ENCODE results near the gene MPP2.
"Not testable (repeated sequence)": the region's sequence is repeated elsewhere in the genome, so short reads cannot be mapped to it uniquely, and the experiment has no call there.

Gene MPP2, protein sequence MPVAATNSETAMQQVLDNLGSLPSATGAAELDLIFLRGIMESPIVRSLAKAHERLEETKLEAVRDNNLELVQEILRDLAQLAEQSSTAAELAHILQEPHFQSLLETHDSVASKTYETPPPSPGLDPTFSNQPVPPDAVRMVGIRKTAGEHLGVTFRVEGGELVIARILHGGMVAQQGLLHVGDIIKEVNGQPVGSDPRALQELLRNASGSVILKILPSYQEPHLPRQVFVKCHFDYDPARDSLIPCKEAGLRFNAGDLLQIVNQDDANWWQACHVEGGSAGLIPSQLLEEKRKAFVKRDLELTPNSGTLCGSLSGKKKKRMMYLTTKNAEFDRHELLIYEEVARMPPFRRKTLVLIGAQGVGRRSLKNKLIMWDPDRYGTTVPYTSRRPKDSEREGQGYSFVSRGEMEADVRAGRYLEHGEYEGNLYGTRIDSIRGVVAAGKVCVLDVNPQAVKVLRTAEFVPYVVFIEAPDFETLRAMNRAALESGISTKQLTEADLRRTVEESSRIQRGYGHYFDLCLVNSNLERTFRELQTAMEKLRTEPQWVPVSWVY

DNA sequence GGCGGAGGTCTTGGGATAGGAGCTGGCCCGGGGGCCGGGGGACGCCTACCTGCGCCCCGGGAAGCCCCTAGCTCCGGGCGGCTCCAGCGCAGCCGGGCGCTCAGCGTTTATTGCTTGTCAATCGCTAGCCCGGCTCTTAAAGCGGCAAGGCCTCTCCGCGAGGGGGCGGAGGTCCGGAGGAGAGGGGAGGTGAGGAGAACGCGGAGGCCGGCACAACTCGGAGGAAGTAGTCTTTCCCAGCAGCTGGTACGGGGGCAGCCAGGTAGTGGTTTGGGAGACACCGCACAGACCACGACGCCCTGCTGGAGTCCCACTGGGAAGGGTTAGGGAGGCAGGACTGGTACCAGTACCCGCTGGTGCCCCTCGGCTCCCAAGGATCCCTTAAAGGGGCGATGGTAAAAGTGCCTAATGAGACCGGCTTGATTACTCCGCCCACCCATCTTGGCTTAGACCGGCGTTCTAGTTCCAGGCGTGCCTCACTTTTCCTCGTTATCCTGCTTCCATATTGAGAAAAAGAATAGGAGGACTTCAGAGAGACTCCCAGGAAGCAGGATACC is at the start of gene MPP2:
Gene MPP2, minus strand, starts transcription at position 112 of the 557 bp plus-strand sequence. CDS start 3,076 bp downstream, outside the sequence.
- DNase-seq, result peak; percentile 40

DNA sequence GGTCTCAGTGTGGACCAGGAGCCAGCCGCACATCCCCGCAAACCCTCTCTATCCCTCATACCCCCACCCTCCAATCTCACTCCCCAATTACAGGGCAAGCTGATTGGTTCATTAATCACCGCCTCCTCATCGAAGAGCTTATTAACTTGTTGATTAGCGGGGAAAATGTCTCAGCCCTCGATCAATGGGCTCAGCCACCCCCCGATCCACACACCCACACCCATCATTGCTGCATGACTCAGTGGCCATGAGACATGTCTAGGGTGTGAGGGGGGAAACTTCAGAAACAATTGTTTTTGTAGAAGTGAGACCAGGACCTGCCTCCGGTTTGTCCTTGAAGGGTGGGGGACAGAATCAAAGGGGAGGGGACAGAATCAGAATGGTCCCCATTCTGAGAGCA is 48.9 kb upstream of the MPP2 start:
- no peak for DNase-seq

DNA sequence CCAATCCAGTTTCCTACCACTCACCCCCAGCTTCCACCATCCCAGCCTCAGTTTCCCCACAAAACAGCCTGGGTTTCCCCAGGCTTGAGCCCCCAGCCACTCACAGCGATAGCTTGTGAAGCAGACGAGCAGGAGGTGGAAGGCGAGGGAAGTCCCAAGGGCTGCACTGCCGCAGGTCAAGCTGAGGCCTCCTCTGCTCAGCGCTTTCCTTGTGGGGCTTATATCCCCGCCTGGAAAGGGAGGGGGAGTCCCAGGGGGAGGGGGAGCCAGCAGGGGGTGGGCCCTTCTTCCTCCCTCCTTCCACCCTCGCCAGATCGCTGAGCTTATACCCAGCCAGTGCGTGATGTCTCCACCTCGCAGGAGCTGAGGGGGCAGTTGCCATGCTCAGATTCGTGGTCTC is 46.4 kb upstream of the MPP2 start, which contains the start of gene PYY:
Gene PYY, minus strand, starts transcription at position 195 of the 400 bp plus-strand sequence. CDS start 457 bp downstream, outside the sequence.
- no peak for DNase-seq

DNA sequence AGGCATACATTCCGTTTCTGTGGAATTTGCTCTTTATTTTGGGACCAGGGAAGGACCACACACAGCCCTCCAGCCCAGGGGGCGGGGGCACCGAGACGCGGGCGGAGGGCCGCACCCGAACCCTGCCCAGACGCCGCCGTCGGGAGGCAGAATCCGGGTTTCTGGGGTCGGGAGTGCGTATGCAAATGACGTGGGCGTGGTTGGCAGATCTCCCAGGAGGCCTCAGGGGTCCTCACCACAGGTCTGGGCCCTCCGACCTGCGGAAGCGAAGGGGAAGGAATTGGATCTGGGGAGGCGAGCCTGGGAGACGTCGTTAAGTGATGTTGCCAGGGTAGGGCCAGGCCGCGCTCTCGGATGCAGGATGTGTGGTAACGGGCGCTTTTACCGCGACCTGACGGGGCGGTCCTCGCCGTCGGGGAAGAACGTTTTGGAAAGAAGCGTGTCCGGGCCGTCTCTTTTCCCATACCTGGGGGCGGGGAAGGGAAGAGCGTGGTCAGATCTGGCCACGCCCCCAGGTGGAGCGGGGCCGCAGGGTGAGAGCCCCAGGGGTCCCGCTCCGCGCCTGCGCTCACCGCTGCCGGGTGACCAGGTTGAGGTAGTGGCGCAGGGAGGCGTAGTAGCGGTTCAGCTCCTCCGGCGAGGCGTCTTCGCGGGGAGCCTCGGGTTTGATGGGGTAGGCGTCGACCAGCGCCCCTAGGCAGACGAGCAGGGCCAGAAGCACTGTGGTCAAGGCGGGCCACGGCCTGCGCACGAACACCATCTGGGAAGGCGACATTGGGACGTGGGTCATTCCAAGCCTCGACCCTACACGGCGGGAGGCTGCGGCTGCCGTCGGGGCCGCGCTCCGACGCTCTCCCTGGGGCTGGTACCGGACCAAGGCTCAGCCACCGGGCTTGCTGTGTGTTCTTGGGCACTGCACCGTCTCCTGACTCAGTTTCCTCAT is 45.7 kb upstream of the MPP2 start:
- DNase-seq, result peak; percentile 50

DNA sequence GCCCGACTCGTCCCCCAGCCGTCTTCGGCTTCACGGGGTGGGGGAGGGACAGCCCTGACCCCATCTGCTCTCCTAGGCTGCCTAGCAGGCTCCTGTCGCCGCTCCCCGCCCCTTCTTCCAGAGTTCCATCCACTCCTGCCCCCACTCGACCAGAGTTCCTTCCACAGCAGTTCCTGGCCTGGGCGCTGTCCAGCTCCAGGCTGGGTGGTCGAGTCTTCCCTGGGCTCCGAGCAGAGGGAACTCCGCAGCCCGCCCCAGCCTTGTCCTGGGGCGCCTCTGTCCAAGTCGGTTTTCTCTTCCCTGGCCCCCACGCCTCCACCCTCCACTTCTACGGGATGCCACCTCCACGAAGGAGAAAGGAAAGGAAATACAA is 45.0 kb upstream of the MPP2 start:
- no peak for DNase-seq

DNA sequence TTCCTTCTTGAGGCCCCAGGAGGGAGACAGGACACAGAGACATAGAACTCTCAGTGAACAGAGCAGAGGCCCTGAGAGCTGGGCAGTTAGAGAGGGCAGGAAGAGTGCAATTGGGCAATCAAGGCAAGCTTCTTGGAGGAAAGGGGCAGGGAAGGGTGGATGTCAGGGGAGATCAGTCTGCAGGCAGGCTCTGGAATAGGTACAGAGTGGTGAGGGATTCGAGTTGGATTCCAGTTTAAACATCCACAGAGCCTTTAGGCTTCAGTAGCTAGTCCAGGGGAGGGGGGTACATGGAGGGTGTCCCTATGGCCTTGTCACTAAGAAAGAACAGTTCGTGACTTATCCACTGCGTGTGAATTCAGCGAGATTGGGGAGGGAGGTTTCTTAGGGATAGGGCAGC is 44.4 kb upstream of the MPP2 start:
- DNase-seq, result no peak

DNA sequence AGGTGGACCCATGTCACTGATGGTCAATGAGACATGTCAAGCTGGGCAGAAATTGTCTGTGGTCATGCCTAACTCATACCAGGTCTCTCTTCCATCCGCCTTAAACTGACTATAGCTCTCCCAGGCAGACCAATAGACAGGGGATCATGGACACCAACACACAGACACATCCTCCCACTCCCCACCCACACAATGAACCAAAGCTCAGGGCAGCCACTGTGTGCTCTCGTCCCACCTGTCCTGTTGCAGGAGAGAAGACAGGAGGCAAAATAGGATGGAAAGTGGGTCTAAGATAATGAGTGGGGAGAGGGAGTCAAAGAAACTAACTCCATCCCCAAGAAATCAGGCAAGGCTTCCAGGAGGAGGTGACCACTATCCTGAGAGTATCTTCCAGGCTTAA is 43.2 kb upstream of the MPP2 start:
- no peak for DNase-seq

DNA sequence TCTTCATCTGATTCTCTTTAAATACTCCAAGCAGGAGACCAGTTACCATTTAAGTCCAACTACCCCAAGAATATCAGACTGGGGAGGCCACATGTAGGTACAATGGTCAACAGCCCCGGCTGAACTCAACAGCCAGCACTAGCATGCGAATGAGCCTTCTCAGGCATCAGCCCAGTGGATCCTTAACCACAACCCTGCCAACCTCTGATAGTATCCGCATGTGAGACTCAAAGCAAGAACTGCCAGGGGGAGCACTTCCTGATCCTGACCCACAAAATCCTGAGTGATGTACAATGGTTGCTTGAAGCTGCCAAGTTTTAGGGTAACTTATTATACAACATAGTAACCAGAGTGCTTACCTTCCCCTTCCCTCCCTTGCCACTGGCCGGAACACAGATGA is 42.4 kb upstream of the MPP2 start:
- DNase-seq, result no peak

DNA sequence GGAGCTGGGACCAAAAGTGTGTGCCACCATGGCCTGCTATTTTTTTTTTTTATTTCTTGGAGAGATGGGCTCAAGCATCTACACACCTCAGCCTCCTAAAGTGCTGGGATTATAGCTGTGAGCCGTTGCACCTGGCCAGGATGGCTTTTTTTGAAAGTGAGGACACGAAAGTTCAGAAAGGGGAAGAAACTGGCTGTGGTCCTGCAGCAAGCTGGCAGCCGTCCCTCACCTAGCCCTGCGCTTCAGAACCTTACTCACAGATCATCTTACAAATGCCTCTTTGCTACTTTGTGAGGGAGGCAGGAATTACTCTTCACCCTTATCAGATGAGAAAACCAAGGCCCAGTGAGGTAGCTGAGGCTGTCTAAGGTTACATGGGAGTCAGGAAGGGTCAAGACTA is 39.4 kb upstream of the MPP2 start:
- no peak for DNase-seq

DNA sequence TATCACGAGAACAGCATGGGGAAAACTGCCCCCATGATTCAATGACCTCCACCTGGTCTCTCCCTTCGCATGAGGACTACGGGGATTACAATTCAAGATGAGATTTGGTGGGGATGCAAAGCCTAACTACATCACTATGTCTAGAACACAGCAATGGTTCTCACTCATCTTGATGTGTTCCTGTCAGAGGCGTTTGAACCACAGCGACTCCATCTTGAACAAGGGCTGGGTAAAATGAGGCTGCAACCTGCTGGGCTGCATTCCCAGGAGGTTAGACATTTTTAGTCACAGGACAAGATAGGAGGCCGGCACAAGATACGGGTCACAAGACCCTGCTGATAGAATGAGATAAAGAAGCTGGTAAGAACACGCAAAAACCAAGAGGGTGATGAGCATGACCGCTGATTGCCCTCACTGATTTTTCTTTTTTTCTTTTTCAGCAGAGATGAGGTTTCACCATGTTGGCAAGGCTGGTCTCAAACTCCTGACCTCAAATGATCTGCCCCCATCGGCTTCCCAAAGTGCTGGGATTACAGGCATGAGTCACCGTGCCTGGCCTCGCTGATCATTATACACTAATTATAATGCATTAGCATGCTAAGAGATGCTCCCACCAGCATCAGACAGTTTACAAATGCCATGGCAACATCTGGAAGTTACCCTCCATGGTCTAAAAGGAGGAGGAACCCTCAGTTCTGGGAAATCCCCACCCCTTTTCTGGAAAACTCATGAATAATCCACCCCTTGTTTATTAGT is 37.9 kb upstream of the MPP2 start:
- no peak for DNase-seq

DNA sequence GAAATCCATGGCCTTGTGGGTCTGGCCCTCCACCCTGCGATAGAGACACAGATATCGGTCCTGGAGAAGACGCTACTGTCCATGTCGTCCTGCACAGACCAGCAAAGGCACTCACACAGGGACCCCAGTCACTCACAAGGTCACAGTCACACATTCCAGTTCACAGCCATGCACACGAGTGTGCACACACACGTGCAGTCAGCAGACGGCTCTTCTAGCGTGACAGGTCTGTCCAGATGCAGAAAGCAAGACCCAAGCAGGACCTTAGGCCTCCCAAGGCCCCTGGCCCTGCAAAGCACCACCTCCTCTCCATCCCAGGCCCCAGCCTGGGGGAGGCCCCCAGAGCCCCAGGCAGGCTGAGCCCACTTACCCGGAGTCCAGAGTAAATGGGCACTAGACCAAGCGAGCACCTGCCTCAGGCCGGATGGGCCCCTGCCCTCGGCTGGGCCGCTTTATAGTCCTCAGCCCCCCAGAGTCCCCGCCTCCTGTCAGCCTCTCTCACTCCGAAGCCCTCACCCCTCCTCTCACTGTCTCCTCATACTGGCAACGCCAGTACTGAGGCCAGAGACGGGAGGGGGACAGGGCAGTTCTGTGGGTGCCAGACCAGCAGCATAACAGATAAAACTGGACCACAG is 34.8 kb upstream of the MPP2 start, which contains the start of gene PPY:
Gene PPY, minus strand, starts transcription at position 426 of the 635 bp plus-strand sequence. CDS start 822 bp downstream, outside the sequence.
- DNase-seq, result no peak

DNA sequence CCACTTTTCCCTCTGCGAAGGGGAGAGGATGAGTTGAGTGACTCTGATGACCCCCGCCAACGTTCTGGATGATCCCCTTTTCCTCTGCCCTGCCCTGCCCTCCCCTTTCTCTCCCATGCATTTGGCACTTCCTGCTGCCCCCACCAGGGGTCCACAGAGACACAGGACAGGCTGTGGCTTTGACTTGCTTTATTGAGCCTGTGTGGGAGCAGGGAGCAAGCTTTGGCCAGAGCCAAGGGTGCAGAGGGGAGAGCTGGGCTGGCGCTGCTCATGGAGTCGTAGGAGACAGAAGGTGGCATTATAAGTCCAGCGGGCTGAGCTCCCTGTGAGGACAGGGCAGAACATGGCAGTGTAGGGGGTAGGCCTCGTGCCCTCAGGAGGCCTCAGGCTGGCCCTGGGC is 33.3 kb upstream of the MPP2 start:
- no peak for DNase-seq

DNA sequence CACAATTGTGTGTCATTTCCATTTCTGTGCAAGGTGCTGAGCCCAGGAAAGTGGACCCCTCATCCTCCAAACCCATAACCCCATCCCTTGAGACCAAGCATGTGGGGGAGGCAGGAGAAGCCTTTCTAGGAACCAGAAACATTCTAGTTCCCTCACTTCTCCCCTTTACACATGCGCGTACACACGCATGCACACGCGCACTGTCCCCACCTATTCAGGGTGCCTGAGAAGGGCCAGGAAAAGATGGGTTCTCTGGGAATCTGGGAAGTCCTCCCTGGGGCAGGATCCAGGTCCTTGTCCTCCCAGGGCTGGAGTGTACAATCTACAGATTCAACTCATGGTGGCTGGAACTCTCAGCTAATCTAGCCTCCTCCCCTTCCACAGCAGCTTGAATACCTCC is 32.5 kb upstream of the MPP2 start:
- no peak for DNase-seq

DNA sequence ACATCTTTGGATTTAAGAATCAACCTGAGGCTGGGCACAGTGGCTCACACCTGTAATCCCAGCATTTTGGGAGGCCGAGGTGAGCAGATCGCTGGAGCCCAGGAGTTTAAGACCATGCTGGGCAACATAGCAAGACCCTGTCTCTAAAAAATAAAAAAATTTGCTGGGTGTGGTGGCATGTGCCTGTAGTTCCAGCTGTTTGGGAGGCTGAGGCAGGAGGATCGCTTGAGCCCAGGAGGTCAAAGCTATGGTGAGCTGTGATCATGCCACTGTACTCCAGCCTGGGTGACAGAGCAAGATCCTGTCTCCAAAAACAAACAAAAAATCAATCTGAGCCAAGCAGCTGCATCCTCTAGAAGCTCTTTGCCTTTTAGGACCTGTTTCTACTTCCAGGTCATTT is 32.1 kb upstream of the MPP2 start:
- DNase-seq, result not testable (repeated sequence)

DNA sequence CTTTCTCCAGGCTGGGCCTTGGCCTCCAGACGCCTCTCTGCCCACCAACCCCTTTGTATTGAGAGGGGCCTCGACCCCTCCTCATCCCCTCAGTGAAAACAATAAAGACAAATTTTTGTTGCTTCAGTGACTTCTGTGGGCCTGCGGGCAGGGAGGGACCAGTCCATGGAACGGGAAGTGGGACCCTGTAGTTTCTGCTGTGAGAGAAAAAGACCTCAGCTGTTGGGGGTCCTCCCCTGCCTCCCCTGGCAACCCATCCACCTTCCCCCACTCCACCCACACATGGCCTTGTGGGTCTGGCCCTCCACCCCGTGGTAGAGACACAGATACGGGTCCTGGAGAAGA is 31.5 kb upstream of the MPP2 start:
- DNase-seq, result no peak

DNA sequence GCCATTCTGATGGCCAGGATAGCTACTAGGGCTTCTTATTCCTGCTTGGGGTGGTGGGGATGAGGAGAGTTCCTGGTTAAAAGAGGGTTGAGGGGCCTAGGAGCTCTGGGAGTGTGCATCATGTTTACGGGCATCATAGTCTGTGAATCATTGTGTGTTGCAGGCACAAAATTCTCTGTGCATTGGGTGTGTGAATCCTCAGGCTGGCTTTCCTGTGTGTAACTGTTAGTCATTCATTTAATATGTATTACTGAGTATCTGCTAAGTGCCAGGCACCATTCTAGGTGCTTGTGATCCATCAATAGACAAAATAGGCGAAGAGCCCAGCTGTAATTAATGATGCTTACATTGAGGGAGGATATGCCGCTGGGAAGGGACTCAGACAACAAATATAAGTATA is 29.1 kb upstream of the MPP2 start:
- no peak for DNase-seq

DNA sequence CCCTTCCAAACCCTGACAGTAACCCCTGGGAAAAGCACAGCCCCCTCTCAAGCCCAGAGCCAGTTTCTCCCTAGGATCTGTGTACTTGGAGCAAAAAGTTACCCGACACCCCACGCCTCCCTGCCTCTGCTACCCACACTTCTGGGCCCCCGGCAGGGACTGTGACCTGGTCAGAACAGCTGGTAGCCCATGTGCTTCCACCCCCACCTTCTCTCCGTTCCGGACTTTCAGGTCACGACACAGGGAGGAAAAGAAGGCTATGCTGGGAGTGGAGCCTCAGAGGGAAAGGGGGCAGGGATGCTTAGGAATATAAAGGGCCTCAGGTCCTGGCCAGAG is 28.6 kb upstream of the MPP2 start:
- no peak for DNase-seq

DNA sequence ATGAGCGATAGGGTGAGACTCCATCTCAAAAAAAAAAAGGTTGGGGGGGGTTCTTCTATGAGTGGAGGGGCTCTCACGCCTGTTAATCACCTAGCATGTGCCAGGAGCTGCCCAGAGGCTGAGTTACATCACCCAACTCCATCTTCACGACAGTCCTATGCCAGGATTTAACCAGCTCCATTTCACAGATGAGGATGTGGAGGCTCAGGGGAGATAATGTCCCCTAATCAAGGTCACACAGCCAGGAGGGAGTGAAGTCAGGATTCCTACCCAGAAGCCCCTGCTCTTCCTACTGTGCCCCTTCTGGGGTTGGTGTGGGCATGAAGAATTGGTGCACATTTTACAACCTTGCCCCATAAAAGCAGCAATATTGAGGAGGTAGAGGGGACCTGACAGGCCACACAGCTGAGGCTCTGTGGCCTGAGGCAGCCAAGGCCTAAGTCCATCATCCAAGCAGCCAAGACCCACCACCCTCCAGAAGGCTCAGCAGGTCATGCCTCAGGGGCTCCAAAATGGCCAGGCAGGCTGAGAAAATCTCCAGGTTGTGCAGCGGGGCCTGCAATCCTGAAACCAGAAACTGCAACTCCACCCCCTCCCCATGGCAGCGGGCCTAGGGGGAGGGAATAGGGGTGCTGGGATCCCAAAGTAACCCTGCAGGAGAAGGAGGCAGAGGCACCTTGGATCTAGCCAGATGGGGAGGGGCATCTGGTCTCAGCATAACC is 28.0 kb upstream of the MPP2 start:
- no peak for DNase-seq

DNA sequence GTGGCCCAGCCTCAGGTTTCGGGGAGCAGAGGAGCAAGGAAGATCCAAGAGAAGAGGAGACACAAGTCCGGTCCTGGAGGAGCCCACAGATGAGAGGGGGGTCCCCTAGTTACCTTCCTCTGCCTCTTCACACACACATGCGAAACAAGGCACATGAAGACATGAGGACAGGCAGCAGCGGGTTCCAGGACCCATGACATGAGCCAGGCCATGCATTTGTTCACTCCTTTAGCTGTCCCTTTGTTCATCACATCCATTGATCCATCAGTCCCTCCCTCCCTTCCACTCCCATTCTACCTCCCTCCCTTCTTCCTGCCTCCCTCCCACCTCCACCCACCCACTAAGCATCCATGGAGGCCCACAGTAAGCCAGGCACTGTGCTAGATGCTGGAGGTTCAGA is 25.6 kb upstream of the MPP2 start:
- no peak for DNase-seq

DNA sequence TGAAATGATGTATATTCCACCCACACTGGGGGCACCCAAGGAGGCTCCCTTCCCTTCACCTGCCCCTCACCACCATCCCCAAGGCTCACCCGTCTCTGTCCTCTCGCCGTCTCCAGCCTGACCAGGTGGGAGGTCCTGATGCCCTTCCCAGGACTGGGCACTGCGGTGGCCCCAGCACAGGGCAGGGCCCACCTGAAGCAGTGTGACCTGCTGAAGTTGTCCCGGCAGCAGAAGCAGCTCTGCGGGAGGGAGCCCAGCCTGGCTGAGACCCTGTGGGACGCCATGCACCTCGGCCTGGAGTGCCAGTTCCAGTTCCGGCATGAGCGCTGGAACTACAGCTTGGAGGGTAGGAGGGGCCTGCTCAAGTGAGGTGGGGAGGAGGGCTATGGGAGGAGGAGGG is 25.0 kb upstream of the MPP2 start:
- DNase-seq, result no peak

DNA sequence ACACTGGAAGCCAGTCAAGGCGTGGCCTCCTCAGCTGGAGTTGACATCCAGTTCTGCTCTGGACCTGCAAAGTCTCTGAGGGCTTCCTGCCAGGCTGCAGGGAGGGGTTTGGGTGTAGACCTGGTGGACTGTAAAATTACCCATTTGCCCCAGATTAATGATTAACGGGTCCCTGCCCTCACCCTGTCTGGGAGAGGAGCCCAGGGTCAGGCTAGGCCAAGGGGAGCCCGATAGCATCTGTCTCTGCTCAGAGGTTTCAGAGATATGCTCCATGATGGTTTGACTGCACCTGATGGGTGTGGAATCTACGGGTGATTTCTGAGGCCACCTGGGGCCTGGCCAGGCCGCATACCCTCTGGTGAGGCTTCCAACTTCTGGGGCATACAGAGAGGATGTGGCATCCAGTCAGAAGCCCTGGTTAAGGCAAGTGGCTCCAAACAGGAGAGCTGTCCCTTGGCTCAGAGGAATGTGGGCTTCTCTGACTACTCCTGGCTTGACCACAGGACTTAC is 23.8 kb upstream of the MPP2 start:
- DNase-seq, result no peak
